ENCODE measurements around the gene ACAP3. TPM values are rescaled to one million over a fixed set of nuclear protein-coding genes. Genes with fewer than 3 reads are reported as not detected.

ACAP3 gene
- total RNA-seq (2014; rRNA removed; shearing (Covaris generic)) (27.7 and 31.9 TPM in 2 replicates), polyA plus RNA-seq (2016; fragmentation: Nextera tagmentation; extraction: Ambion mirVana) (6.4 and 8.1 TPM in 2 replicates)
- long read RNA-seq, partial matches to known transcripts: 1 of 1 reads
- long read RNA-seq, other reads (novel, unspliced or antisense): 0 of 1 reads

DNA sequence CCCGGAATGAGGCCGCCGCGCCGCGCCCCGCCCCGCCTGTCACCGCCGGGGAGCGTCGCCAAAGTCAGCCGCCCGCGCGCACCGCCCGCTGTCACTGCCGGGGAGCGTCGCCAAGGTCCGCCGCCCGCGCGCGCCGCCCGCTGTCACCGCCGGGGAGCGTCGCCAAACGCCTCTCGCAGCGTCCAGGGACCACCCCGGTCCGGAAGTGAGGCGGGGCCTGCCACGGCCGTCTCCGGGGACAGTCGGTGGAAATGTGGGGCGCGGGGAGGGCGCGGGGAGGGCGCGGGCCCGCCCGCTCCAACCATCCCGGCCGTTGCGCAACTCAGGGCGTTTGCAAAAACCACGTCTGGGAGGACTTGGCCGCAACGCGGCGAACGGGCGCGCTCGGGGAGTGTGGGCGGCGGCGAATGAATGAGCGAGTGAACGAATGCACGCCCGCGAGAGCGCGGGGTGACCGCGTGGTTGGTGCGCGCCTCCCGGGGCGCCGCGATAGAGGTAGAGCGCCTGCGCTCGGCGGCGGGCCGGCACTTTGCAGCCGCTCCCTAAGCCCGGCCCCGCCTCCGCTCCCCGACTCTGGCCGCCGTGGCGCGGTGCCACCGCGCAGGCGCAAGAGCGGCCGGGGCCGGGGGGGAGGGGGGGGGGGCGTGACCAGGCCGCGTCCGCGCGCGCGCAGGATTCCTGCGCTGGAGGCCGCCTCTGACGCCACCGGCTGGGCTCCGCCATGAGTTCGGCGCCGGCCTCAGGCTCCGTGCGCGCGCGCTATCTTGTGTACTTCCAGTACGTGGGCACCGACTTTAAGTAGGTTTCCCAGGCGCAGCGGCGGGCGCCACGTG lies at the start of gene ACAP3, which contains the start of gene PUSL1:
TSS of gene ACAP3 (minus strand) at position 8 of the 833 bp plus-strand sequence. CDS start 115 bp downstream, outside the sequence.
TSS of gene PUSL1 (plus strand) at position 675 of the 833 bp plus-strand sequence. CDS start at position 722, 47 bp downstream.
- Histone ChIP-seq H3K9me2 (ENCODE audit: insufficient read depth) (no peaks in the 10 kb centered on the region), H3K4me2 (peak within 1 kb of the TSS; percentile 90), H3K27me3 (ENCODE audit: insufficient read depth) (no peaks in the 10 kb centered on the region), H2AFZ (peak within 1 kb of the TSS; percentile 93), H3K4me1 (ENCODE audit: insufficient read depth) (peaks cover 7% of the 10 kb centered on the region; the same call in 1 of the 2 replicates), H3K27ac (ENCODE audit: low read depth) (no peak within 1 kb of the TSS), H3K36me3 (ENCODE audit: insufficient read depth) (peaks cover 7% of the 10 kb centered on the region; the same call in 1 of the 2 replicates), H3K79me2 (replicated peaks; ENCODE audit: insufficient read depth) (peaks cover 5% of the 10 kb centered on the region; the same call in 1 of the 2 replicates), H4K20me1 (replicated peaks; ENCODE audit: insufficient read depth) (no peaks in the 10 kb centered on the region; the same call in 1 of the 2 replicates), H3K4me3 (peak within 1 kb of the TSS; percentile 90), H3F3A (replicated peaks; ENCODE audit: low read depth) (peaks cover 9% of the 10 kb centered on the region; the same call in 1 of the 2 replicates)
- ATAC-seq: peak; percentile 25
- no peak within 1 kb of the TSS; the same call in 1 of the 2 replicates for H3K27ac Mint-ChIP-seq
- peak within 1 kb of the TSS; percentile 80 for H3K4me3 Mint-ChIP-seq
- peaks cover 20% of the 10 kb centered on the region for H3K27me3 Mint-ChIP-seq (ENCODE audit: insufficient read depth, low read depth, poor library complexity)
- H3K4me1 Mint-ChIP-seq: peaks cover 20% of the 10 kb centered on the region; the same call in 2 of the 3 replicates
- DNase-seq (ENCODE audit: low spot score): peak; percentile 91
- H3K9me3 Mint-ChIP-seq: no peaks in the 10 kb centered on the region
- H3K36me3 Mint-ChIP-seq (ENCODE audit: low read depth): peaks cover 12% of the 10 kb centered on the region
- TF ChIP-seq JUNB (IDR thresholded peaks at IDR 0.05; ENCODE audit: unreplicated experiment) (peak; percentile 89), EZH2 (IDR thresholded peaks at IDR 0.05; ENCODE audit: low read depth, unreplicated experiment) (no peak), POLR2AphosphoS5 (IDR thresholded peaks at IDR 0.05; ENCODE audit: low read depth) (peak; percentile 52), STAT1 (IDR thresholded peaks at IDR 0.05; ENCODE audit: unreplicated experiment) (no peak), CREB1 (CRISPR knock-in tag; IDR thresholded peaks at IDR 0.05; ENCODE audit: low read depth) (0 out of 2 replicates have a peak, but pooled peaks have one; percentile 38), ZNF114 (CRISPR knock-in tag; IDR thresholded peaks at IDR 0.05) (no peak), NANOG (IDR thresholded peaks at IDR 0.05; ENCODE audit: borderline replicate concordance) (no peak), ZNF331 (CRISPR knock-in tag; IDR thresholded peaks at IDR 0.05; ENCODE audit: low read depth) (no peak), EZH2phosphoT487 (IDR thresholded peaks at IDR 0.05; ENCODE audit: unreplicated experiment) (no peak), CTCF (conservative IDR thresholded peaks at IDR 0.05; ENCODE audit: low read depth in 2 of 2) (no peak)
- TF ChIP-seq, protein P1, sequence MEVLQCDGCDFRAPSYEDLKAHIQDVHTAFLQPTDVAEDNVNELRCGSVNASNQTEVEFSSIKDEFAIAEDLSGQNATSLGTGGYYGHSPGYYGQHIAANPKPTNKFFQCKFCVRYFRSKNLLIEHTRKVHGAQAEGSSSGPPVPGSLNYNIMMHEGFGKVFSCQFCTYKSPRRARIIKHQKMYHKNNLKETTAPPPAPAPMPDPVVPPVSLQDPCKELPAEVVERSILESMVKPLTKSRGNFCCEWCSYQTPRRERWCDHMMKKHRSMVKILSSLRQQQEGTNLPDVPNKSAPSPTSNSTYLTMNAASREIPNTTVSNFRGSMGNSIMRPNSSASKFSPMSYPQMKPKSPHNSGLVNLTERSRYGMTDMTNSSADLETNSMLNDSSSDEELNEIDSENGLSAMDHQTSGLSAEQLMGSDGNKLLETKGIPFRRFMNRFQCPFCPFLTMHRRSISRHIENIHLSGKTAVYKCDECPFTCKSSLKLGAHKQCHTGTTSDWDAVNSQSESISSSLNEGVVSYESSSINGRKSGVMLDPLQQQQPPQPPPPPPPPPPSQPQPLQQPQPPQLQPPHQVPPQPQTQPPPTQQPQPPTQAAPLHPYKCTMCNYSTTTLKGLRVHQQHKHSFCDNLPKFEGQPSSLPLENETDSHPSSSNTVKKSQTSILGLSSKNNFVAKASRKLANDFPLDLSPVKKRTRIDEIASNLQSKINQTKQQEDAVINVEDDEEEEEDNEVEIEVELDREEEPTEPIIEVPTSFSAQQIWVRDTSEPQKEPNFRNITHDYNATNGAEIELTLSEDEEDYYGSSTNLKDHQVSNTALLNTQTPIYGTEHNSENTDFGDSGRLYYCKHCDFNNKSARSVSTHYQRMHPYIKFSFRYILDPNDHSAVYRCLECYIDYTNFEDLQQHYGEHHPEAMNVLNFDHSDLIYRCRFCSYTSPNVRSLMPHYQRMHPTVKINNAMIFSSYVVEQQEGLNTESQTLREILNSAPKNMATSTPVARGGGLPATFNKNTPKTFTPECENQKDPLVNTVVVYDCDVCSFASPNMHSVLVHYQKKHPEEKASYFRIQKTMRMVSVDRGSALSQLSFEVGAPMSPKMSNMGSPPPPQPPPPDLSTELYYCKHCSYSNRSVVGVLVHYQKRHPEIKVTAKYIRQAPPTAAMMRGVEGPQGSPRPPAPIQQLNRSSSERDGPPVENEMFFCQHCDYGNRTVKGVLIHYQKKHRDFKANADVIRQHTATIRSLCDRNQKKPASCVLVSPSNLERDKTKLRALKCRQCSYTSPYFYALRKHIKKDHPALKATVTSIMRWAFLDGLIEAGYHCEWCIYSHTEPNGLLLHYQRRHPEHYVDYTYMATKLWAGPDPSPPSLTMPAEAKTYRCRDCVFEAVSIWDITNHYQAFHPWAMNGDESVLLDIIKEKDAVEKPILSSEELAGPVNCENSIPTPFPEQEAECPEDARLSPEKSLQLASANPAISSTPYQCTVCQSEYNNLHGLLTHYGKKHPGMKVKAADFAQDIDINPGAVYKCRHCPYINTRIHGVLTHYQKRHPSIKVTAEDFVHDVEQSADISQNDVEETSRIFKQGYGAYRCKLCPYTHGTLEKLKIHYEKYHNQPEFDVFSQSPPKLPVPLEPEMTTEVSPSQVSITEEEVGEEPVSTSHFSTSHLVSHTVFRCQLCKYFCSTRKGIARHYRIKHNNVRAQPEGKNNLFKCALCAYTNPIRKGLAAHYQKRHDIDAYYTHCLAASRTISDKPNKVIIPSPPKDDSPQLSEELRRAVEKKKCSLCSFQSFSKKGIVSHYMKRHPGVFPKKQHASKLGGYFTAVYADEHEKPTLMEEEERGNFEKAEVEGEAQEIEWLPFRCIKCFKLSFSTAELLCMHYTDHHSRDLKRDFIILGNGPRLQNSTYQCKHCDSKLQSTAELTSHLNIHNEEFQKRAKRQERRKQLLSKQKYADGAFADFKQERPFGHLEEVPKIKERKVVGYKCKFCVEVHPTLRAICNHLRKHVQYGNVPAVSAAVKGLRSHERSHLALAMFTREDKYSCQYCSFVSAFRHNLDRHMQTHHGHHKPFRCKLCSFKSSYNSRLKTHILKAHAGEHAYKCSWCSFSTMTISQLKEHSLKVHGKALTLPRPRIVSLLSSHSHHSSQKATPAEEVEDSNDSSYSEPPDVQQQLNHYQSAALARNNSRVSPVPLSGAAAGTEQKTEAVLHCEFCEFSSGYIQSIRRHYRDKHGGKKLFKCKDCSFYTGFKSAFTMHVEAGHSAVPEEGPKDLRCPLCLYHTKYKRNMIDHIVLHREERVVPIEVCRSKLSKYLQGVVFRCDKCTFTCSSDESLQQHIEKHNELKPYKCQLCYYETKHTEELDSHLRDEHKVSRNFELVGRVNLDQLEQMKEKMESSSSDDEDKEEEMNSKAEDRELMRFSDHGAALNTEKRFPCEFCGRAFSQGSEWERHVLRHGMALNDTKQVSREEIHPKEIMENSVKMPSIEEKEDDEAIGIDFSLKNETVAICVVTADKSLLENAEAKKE (CRISPR knock-in tag; IDR thresholded peaks at IDR 0.05): no peak
- TF ChIP-seq, protein P2, sequence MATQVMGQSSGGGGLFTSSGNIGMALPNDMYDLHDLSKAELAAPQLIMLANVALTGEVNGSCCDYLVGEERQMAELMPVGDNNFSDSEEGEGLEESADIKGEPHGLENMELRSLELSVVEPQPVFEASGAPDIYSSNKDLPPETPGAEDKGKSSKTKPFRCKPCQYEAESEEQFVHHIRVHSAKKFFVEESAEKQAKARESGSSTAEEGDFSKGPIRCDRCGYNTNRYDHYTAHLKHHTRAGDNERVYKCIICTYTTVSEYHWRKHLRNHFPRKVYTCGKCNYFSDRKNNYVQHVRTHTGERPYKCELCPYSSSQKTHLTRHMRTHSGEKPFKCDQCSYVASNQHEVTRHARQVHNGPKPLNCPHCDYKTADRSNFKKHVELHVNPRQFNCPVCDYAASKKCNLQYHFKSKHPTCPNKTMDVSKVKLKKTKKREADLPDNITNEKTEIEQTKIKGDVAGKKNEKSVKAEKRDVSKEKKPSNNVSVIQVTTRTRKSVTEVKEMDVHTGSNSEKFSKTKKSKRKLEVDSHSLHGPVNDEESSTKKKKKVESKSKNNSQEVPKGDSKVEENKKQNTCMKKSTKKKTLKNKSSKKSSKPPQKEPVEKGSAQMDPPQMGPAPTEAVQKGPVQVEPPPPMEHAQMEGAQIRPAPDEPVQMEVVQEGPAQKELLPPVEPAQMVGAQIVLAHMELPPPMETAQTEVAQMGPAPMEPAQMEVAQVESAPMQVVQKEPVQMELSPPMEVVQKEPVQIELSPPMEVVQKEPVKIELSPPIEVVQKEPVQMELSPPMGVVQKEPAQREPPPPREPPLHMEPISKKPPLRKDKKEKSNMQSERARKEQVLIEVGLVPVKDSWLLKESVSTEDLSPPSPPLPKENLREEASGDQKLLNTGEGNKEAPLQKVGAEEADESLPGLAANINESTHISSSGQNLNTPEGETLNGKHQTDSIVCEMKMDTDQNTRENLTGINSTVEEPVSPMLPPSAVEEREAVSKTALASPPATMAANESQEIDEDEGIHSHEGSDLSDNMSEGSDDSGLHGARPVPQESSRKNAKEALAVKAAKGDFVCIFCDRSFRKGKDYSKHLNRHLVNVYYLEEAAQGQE (IDR thresholded peaks at IDR 0.05; ENCODE audit: unreplicated experiment): no peak

Measured in GM23338 (cell line).